ENCODE results near the gene SYNJ1.
"Not testable (repeated sequence)": the region's sequence is repeated elsewhere in the genome, so short reads cannot be mapped to it uniquely, and the experiment has no call there.

Gene SYNJ1

DNA sequence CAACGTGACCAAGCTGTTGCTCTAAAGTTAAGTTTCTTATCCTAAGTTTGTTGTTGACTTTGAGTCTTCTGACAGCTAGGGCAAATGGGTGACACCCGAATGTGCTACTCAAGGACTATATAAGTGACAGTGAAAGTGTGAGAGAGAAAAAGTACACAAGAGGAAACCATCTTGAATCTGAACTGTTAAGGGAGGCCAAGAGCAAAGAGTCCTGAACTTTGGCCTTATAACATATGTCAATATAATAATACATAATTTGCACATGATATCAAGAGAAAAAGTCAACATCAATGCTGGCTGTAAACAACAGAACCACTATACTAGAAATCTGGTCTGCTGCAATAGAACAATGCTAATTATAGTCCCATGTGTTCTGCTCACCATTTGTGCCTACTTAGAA, 29.5 kb downstream of the SYNJ1 start:
- DNase-seq (ENCODE audit: low read depth in 2 of 3, low spot score in 2 of 3): no peak

DNA sequence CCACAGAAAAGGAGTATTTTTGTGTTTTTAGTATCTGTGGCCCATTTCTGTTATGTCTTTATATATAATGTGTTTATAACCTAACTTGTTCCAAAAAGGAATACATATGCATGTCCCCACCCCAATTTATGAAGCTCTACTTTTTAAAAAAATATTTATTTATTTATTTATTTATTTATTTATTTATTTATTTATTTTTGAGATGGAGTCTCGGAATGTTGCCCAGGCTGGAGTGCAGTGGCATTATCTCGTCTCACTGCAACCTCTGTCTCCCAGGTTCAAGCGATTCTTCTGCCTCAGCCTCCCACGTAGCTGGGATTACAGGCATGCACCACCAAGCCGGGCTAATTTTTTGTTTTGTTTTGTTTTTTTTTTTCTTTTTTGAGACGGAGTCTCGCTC, 32.3 kb downstream of the SYNJ1 start:
- not testable (repeated sequence) for DNase-seq (ENCODE audit: low read depth in 2 of 3, low spot score in 2 of 3)

DNA sequence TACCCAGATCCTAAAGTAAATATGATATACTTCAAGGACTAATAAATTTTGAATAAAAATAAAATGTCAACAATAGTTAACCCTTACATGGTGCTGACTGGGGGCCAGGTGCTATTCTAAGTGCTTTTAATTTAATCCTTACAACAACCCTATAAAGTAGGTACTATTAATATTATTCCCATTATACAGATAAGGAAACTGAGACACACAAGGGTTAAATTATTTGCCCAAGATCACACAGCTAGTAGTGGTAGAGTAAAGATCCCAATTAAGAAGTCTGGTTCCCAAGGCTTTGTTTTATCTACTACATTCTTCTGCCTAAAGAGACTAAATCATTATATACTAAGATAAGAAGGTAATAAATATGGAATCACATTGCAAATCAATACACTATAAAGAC, 34.2 kb downstream of the SYNJ1 start:
- no peak for DNase-seq (ENCODE audit: low read depth in 2 of 3, low spot score in 2 of 3)

DNA sequence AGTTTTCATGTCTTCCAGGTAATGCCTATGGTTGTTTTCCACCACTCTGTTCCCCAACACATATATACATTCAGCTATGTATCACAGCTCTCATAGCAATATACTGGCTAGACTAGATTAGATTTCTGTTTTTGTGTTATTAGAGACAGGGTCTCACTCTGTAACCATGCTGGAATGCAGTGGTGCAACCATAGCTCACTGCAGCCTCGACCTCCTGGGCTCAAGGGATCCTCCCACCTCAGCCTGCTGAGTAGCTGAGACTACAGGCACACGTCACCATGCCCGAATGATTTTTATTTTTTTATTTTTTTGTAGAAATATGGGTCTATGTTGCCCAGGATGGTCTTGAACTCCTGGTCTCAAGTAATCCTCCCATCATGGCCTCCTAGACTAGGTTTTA, 37.7 kb downstream of the SYNJ1 start:
- DNase-seq (ENCODE audit: low read depth in 2 of 3, low spot score in 2 of 3): no peak

DNA sequence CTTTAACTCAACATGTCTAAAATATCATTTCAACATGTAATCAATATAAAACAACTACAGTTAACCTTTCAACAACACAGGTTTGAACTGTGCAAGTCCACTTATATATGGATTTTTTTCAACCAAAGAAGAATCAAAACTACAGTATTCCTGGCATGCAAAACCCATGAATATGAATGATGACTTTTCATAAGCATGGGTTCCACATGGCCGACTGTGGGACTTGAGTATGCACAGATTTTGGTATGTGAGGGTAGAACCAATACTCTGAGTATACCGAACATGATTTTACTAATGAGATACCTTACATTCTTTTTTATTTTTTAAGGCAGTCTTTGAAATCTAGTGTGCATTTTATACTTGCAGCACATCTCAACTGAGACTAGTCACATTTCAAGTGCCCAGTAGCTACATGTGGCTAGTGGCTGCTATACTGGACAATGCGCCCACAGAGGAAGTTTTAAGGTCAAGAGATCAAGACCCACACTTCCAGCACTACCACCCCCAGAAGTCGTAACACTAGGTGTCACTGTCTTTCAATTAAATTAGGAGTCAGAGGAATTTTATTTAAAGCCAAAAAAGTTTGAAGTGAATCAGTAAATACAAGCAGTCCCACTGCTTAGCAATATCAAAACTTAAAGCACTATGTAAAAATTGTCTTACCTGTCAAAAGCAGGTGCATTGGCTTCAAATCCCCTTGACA, 40.0 kb downstream of the SYNJ1 start:
- DNase-seq (ENCODE audit: low read depth in 2 of 3, low spot score in 2 of 3): no peak

DNA sequence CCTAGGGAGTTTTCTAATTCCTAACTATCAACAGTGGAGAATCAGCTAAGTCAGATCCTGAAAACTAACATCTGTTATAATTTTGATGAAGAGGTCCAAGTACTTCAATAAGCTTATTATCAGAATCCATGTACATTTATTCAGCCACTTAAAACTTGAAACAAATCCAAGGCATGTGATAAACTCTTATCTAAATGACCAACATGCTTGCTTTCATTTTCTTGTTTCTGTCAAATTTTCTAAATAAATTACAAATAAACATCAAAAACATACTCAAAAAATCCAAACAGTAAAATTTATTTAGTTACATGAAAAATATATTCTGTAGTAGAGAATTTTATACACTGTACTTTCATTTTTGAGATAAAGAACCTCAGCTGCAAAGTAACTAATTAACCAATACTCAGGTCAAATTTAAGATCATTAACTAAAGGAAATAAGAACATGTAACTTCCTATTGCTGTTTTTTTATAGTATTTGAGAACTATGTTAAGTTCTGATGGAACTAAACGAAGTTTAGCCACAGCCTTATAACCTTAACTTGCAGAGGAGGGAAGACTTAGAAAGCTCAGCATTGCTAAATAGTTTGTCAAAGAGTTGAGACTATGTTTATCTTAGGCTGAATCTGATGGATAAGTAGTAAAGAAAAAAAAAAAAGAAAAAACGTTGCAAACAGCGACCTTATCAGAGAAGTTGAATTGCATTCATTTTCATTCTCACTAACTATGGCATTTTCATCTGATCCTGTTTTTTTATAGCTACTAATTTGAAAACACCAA, 44.9 kb downstream of the SYNJ1 start:
- no peak for DNase-seq (ENCODE audit: low read depth in 2 of 3, low spot score in 2 of 3)

DNA sequence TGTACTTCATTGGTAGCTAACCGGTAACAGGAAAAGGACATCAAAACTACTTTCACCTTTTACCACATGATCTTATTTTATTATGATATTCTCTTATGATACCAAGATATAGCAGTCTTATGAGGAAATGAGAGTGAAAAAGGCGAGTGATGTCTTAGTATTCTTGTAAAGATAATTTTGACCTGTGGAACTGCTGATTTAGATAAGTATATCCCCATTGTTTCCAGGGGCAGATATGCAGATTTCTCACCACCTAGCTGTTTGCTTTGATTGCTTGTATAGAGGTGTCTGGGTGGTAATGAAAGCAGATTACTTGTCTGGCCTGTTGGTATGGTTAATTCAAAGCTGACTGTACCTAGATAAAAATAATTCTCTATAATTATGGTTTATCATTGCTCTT, 53.1 kb downstream of the SYNJ1 start:
- no peak for DNase-seq (ENCODE audit: low read depth in 2 of 3, low spot score in 2 of 3)

DNA sequence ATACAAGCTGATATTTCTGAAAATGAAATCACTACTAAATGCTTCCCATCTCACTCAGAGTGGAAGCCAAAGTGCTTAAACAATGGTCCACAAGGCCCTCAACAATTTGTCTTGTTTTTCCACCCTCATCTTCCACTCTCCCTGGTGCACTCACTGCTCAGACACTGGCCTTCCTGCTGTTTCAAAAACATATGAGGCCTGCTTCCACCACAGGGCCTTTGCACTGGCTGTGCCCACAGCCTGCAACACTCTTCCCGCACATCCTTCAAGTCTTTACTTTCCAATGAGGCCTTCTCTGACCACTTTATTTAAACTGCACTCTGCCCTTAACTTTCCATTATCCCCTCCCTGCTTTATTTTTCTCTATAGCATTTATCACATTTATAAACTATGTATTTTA, 53.8 kb downstream of the SYNJ1 start:
- no peak for DNase-seq (ENCODE audit: low read depth in 2 of 3, low spot score in 2 of 3)

DNA sequence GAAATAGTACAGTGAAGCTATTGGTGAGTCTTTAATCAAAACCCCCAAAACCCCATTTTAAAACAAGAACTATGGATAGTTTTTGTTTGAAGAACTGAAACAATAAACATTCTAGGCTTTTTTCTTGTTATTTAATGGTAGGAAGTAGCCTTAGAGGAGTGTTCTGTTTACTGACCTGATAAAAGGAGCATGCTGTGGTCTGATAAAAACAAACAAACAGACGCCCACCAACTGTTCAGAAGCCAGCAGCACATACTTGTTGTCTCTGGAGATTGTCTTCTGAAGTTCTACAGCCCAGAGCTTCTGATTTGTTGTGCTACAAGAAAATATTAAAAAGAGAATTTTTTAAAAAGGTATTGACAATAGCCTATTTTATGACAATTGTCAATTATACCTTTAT, 61.6 kb downstream of the SYNJ1 start:
- DNase-seq (ENCODE audit: low read depth in 2 of 3, low spot score in 2 of 3): no peak

DNA sequence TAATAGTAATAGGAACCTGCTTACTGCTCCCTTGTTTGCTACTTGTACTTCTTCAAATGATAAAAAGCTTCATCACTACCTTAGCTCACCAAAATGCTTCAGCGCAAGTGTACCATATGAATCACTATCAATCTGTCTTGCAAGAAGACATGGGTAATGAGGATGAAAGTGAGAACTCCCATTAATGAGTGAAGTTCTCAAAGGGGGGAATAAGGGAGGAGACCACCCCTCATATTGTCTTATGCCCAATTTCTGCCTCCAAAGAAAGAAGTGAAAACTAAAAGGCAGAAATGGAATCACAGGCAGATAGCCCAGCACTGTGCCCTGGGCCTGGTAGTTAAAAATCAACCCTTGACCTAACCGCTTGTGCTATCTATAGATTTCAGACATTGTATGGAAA, 63.7 kb downstream of the SYNJ1 start:
- DNase-seq (ENCODE audit: low read depth in 2 of 3, low spot score in 2 of 3): not testable (repeated sequence)

DNA sequence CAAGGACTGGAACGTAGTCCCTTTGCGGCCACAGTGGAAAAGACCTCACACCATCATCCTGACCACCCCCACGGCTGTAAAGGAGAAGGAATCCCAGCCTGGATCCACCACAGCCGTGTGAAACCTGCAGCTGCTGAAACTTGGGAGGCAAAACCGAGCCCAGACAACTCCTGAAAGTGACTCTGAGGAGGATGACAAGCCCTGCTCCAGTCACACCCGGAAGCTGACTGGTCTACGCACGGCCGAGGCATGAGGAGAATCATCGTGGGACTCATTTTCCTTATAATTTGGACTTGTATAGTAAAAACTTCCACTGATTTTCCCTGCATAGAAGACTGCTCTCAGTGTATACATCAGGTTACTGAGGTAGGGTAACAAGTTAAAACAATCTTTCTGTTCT, 65.8 kb downstream of the SYNJ1 start:
- not testable (repeated sequence) for DNase-seq (ENCODE audit: low read depth in 2 of 3, low spot score in 2 of 3)

DNA sequence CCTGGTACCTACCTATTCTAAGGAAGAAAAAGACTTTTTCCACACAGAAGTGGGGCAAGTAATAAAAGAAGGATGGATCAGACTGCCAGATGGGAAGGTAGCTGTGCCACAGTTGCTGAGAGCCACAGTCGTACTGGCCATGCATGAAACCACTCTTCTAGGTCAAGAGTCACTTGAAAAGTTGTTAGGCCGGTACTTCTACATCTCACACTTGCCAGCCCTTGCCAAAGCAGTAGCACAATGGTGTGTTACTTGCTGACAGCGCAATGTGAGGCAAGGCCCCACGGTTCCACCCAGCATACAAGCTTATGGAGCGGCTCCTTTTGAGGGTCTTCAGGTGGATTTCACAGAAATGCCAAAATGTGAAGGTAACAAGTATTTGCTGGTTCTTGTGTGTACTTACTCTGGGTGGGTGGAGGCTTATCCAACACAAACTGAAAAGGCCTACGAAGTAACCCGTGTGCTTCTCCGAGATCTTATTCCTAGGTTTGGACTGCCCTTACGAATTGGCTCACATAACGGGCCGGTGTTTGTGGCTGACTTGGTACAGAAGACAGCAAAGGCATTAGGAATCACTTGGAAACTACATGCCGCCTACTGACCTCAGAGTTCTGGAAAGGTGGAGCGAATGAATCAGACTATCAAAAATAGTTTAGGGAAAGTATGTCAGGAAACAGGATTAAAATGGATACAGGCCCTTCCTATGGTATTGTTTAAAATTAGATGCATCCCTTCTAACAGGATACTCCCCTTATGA, 66.6 kb downstream of the SYNJ1 start:
- DNase-seq (ENCODE audit: low read depth in 2 of 3, low spot score in 2 of 3): not testable (repeated sequence)

DNA sequence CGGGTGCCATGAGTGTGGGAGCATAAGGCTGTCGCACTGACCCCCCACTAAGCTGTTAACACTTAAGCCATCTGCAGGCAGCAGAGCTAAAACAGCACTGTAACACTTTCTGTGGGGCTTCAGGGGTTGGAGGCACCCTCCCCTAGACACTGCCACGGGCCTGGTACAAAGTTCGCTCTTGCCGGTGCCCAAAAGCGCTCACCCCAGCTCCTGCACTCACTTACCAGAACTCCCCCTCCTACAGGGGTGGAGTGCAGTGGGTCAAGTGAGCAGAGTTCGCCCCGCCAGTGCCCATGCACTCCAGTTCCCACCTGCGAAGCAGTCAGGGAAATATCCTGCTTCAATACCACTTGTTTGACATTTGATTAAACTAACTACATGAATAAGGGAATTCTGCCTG, 69.3 kb downstream of the SYNJ1 start:
- DNase-seq (ENCODE audit: low read depth in 2 of 3, low spot score in 2 of 3): no peak

DNA sequence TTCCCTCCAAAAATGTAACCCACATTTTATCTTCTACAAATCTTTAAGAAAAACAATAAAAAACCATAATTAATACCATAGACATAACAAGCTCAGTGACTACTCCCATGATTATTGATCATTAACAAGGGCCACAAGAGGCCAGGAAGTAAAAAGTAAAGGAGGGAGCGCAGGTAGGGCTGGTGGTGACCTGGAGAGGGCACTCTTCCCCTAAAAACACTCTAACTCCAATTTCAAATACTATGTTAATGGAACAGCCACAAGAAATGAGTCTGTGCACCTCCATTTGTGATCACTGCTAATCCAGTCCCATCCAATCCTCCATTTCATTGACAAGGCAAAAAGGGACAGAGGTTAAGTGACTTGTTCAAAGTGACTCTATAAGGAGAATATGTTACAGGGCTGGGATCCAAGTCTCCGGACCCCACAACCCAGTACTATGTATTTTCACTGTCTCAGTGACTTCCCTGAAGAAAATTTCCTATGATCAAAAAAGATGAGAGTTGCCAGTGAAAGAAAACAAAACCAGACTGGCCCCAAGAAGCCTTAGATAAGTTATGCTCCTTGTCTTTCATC, 74.4 kb downstream of the SYNJ1 start:
- DNase-seq (ENCODE audit: low read depth in 2 of 3, low spot score in 2 of 3): no peak

DNA sequence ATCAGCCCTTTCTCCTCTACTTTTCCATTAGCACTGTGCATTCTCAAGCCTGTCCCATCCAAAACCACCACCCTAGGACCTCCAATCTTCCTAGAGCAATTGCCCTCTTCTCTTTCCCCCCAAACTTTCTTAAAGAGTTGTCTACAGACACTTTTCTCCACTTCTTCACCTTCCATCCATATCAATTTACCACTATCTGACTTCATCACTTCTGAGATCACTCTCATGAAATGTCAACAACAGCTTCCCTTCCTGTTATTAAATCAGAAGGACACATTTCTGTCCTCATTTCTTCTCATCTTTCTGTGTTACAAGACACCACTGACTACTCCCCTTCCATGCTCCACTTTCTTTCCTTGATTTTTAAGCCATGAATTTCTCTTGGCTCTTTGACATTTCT, 79.6 kb downstream of the SYNJ1 start:
- DNase-seq (ENCODE audit: low read depth in 2 of 3, low spot score in 2 of 3): no peak

DNA sequence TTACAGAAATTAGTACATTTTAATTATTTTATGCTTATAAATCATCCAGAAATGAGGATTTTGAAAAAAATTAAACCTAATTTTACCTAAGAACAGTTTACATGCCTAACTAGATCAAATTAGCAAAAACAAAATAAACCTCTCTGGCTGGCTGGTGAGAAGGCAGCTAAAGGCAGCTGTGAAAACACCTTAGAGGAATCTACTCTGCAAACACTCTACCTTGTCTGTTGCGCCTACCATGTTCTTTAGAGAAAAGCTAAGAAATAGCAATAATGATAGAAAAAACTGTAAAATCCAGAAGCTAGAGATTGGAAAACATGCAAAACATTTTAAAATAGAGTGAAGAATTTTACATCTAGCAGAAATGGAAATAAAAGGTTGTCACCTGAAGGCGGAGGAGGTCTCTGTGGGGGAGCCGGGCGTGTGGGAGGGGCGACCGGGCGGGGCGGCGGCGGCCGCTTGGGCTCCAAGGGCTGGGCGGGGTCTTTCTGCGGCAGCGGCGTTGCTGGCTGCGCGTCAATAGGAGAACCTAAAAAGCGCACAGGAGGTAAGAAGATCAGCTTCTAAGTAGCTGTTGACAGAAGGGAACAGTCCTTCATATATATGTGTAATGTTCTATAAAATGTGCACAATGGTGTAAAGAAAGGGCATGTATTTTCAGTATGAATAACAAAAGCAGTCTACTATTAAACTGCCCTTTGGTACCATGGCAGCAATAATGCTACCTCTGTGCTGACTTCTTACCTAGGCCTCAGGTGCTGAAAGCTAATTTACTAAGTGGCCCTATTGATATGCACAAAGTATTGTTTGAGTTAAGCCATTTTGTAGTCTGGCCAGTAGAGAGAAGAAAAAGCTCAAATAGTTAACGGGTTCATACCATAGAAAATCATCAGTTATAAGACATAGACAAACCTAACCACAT, 82.3 kb downstream of the SYNJ1 start:
- no peak for DNase-seq (ENCODE audit: low read depth in 2 of 3, low spot score in 2 of 3)

DNA sequence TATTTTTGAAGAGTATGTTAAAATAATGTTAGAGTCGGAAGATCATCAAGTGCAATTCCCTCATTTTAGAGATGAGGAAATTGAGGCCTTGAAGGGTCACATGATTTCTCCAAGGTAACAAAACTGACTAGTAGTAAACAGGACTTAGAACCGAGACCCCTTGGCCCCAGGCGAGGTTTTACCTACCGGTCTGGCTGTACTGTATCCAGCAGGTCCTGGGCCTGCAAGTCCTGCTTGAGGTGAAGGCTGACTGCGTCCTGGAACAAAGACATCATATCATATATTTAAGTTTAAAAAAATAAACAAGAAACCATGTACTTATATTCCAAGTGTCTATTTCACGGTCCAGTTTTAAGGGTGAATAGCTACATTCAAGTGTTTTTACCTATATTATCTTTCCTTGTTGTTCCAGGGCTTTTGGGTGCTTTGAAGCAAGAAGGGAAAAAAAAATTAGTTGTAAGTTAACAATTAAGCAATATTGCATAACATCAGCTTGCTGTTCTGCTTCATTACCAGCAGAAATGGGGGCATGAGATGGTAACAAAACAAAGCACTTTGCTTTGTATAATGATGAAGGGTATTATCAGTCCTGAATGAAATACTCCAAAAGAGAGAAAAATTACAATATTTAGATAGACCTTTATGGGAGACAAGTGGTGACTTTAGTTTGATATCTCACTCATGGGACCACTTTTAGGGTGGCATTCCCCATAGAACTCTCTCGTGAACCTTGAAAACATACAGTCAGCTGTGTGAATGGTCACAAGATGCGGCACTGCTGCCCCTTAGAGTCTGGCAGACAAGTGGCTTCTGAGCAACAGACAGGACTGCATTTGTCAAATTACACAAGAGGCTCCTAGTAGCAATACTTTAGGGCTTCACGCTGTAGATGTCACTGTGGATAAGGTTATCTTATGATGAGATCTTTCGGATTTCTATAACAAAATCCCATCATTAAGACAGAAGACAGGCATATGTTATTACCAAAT, 85.8 kb downstream of the SYNJ1 start:
- DNase-seq (ENCODE audit: low read depth in 2 of 3, low spot score in 2 of 3): no peak

DNA sequence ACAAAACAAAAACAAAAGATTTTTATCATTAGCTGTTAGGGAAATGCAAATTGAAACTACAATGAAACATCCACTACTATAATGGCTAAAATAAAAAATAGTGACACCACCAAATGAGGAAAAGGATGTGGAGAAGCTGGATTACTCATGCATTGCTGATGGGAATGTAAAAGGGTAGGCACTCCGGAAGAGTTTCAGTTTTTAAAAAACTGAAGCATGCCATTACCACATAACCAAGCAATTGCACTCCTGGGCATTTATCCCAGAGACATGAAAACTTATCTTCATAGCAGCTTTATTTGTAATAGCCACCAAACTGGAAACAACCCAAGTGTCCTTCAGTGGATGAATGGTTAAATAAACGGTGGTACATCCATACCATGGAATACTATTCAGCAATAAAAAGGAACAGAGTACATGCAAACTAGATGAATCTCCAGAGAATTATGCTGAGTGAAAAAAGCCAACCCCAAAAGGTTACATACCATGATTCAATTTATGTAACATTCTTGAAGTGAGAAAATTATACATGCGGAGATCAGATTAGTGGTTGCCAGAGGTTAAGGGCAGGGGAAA, 101.1 kb downstream of the SYNJ1 start:
- no peak for DNase-seq (ENCODE audit: low read depth in 2 of 3, low spot score in 2 of 3)

DNA sequence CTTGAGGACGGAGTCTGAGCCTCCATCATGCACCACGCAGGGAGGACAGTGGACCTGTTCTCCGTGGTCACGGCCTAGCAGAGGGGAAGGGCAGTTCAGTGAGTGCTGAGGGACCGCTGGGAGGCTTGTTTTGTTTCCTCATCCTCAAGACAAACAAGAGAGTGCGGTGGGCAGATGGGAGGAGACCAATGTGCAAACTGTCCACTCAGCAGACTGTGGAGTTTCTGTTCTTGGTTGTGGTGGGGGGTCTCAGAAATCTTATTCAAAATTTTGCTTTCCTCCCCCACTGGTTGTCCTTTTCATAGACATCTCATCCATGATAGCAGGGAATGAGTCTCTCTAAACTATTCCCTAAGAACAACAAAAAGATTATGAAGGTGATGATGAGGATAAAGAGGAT, 109.6 kb downstream of the SYNJ1 start:
- not testable (repeated sequence) for DNase-seq (ENCODE audit: low read depth in 2 of 3, low spot score in 2 of 3)

Measured in activated CD8-positive, alpha-beta memory T cell treated with anti-CD3 and anti-CD28 coated beads for 48 hours (primary cell).